ENCODE measurements around the gene PRKRIP1.

GRCh38 chr7:102410123-102410522, 14.0 kb downstream of the PRKRIP1 start:
- TF ChIP-seq MAX (IDR thresholded peaks at IDR 0.05) (no peak), REST (IDR thresholded peaks at IDR 0.05) (no peak), CTCF (IDR thresholded peaks at IDR 0.05; ENCODE audit: low read depth, low read length, missing input control) (no peak), SP1 (IDR thresholded peaks at IDR 0.05) (no peak), EGR1 (IDR thresholded peaks at IDR 0.05; ENCODE audit: low read depth in 2 of 2) (no peak), RAD21 (IDR thresholded peaks at IDR 0.05) (no peak), JUND (IDR thresholded peaks at IDR 0.05) (no peak)

Measured in liver (tissue), 3 donors.